Activated CD8-positive, alpha-beta memory T cell treated with anti-CD3 and anti-CD28 coated beads, Interleukin-2, amount 10 ng/mL, durations not matched to agents 7 days and 5 days (primary cell): Measurements from ENCODE around the gene CCDC102A. TPM values are rescaled to one million over a fixed set of nuclear protein-coding genes. Genes with fewer than 3 reads are reported as not detected.
"Not testable (repeated sequence)": the region's sequence is repeated elsewhere in the genome, so short reads cannot be mapped to it uniquely, and the experiment has no call there.

Source experiments
- ATAC-seq: fragments of 150-1000 bp; cut with Tn5 transposase; one replicate; pipeline ENCODE4 v1.10.0; 2021; ENCODE audit warnings: moderate library complexity
- CTCF ChIA-PET: fragments of 350-600 bp; sonication (Branson Sonifier 250); formaldehyde crosslinking; loops from one replicate; lab custom pipeline; 2021; ENCODE audit warnings: antibody characterized with exemption; lab: Charles Lee
- DNase-seq: peaks from one replicate; pipeline ENCODE4 v3.0.0-alpha.2; 2020
- H3K27ac Mint-ChIP-seq: one replicate; pipeline ENCODE4 v1.8.0; 2021; ENCODE audit warnings: mild to moderate bottlenecking, mixed read lengths
- H3K27me3 Mint-ChIP-seq: one replicate; pipeline ENCODE4 v1.8.0; 2021; ENCODE audit warnings: mixed read lengths
- H3K36me3 Mint-ChIP-seq: one replicate; pipeline ENCODE4 v1.8.0; 2021; ENCODE audit warnings: mild to moderate bottlenecking, mixed read lengths
- H3K4me1 Mint-ChIP-seq: one replicate; pipeline ENCODE4 v1.8.0; 2021; ENCODE audit warnings: mixed read lengths
- H3K4me3 Mint-ChIP-seq: one replicate; pipeline ENCODE4 v1.8.0; 2021; ENCODE audit warnings: mild to moderate bottlenecking, moderate library complexity, mixed read lengths
- H3K9me3 Mint-ChIP-seq: one replicate; pipeline ENCODE4 v1.8.0; 2022; ENCODE audit warnings: low read depth, mixed read lengths
- total RNA-seq, 2 experiments: library from RNA; stranded (reverse); gene quantifications; one replicate each; pipeline ENCODE4 v1.2.3, GENCODE V29; 2021

The CCDC102A gene
- total RNA-seq, 2 experiments from 2014 or later, result 19.7 to 20.2 TPM

DNA sequence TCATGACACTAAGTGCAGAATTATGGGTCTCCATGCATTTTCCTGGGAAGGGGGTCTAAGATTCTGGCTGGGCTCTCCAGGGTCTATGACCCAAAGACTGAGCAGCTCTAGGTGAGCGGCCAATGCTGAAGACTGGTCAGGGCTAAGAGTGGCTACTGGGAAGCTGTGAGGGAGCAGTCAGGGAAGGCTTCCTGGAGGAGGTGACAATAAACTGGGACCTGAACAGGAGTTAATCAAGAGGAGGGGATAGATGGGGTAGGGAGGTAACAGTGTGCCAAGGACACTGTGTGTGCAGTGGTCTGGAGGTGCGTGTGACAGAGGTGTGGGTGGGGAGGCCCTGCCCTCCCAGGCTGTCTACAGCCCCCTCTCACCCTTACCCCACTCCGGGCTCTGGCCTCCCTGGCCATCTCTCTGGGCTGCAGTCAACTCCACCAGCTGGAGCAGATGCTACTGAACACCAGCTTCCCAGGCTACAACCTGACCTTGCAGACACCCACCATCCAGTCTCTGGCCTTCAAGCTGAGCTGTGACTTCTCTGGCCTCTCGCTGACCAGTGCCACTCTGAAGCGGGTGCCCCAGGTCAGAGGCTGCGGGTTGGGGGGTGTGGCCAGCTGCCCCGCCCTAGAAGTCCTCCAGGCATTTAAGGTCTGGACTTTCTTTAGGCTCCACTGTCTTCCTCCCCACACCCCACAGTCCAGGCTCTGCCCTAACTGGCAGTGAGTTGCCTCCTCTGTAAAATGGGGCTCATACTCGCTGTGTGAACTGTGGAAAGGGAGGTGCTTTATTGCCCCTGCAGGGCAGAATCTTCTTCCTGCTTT lies 26.5 kb upstream of the CCDC102A start:
- no peak overlapping the region for H3K27ac Mint-ChIP-seq
- CTCF ChIA-PET, result interaction anchor here (0.7 to 1.0 kb wide), 3 partner anchors 13 to 87 kb away, joined by 3 to 4 read pairs (median 3); no protein-coding TSS in a partner anchor
- no peak for DNase-seq
- ATAC-seq, result no peak
- no peak overlapping the region for H3K4me3 Mint-ChIP-seq
- peaks cover 68% of the 10 kb centered on the region for H3K36me3 Mint-ChIP-seq
- peaks cover 8% of the 10 kb centered on the region for H3K4me1 Mint-ChIP-seq
- no peaks in the 10 kb centered on the region for H3K27me3 Mint-ChIP-seq
- peaks cover 14% of the 10 kb centered on the region for H3K9me3 Mint-ChIP-seq

DNA sequence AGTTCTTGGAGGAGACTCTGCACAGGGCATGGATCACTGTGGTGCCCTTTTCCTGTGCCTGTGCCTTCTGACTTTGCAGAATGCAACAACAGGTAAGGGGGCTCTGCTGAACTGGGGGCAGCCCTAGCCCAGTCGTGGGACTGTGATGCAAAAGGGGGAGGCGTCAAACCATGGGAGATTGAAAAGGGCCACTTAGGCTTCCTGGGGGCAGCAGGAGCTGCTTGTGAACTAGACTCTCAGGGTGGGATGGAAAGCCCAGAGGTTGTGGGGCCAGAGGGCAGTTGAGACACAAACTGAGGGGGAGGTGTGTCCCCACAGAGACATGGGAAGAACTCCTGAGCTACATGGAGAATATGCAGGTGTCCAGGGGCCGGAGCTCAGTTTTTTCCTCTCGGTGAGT lies 25.7 kb upstream of the CCDC102A start:
- no peaks in the 10 kb centered on the region for H3K27me3 Mint-ChIP-seq
- no peak overlapping the region for H3K27ac Mint-ChIP-seq
- peaks cover 67% of the 10 kb centered on the region for H3K36me3 Mint-ChIP-seq
- CTCF ChIA-PET, result interaction anchor here (0.7 kb wide), 1 partner anchor 86 kb away, joined by 3 read pairs; no protein-coding TSS in a partner anchor
- peaks cover 11% of the 10 kb centered on the region for H3K4me1 Mint-ChIP-seq
- no peak for ATAC-seq
- DNase-seq, result no peak
- H3K4me3 Mint-ChIP-seq, result no peak overlapping the region
- H3K9me3 Mint-ChIP-seq, result peaks cover 14% of the 10 kb centered on the region

GRCh38 chr16:57559072-57559790 lies 22.9 kb upstream of the CCDC102A start:
- H3K4me1 Mint-ChIP-seq, result peaks cover 23% of the 10 kb centered on the region
- no peak overlapping the region for H3K4me3 Mint-ChIP-seq
- no peaks in the 10 kb centered on the region for H3K27me3 Mint-ChIP-seq
- ATAC-seq, result no peak
- peaks cover 20% of the 10 kb centered on the region for H3K9me3 Mint-ChIP-seq
- no peak overlapping the region for H3K27ac Mint-ChIP-seq
- peaks cover 71% of the 10 kb centered on the region for H3K36me3 Mint-ChIP-seq
- no peak for DNase-seq
- CTCF ChIA-PET, result interaction anchor here (1.7 kb wide), 1 partner anchor 11 kb away, joined by 3 read pairs; no protein-coding TSS in a partner anchor

GRCh38 chr16:57556941-57557541 lies 20.7 kb upstream of the CCDC102A start:
- Mint-ChIP-seq H3K27ac (peak overlapping the region; percentile 5), H3K27me3 (no peaks in the 10 kb centered on the region), H3K4me1 (peaks cover 28% of the 10 kb centered on the region), H3K4me3 (no peak overlapping the region), H3K36me3 (peaks cover 85% of the 10 kb centered on the region), H3K9me3 (peaks cover 20% of the 10 kb centered on the region)
- ATAC-seq, result no peak
- CTCF ChIA-PET, result no interaction called here
- no peak for DNase-seq

DNA sequence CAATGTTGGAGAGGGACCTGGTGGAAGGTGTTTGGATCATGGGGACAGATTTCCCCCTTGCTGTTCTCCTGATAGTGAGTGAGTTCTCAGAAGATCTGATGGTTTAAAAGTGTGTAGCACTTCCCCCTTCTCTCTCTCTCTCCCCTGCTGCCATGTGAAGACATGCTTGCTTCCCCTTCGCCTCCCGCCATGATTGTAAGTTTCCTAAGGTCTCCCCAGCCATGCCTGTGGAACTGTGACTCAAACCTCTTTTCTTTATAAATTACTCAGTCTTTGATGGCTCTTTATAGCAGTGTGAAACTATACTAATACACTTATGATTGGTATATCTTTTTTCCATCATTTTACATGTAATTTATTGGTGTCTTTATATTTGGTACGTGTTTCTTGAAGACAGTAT lies 19.5 kb upstream of the CCDC102A start:
- no peak for DNase-seq
- peaks cover 84% of the 10 kb centered on the region for H3K36me3 Mint-ChIP-seq
- CTCF ChIA-PET, result interaction anchor here (1.2 kb wide), 1 partner anchor 9 kb away, joined by 3 read pairs; no protein-coding TSS in a partner anchor

DNA sequence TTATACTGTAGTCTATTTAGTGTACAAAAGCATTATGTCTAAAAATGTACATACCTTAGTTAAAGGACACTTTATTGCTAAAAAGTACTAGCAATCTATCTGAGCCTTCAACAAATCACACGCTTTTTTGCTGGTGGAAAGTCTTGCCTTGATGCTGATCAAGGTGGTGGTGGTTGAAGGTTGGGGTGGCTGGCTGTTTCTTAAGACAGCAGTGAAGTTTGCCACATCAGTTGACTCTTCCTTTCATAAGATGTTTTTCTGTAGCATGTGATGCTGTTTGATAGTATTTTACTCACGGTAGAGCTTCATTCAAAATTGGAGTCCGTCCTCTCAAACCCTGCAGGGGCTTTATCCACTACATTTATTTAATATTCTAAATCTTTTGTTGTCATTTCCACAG lies 14.7 kb upstream of the CCDC102A start:
- no peak for ATAC-seq
- no peak overlapping the region for H3K27ac Mint-ChIP-seq

More for the DNA sequence above, 19.5 kb upstream of the CCDC102A start:
- peaks cover 15% of the 10 kb centered on the region for H3K9me3 Mint-ChIP-seq
- H3K4me1 Mint-ChIP-seq, result peaks cover 34% of the 10 kb centered on the region
- no peak overlapping the region for H3K4me3 Mint-ChIP-seq
- no peak for ATAC-seq
- no peak overlapping the region for H3K27ac Mint-ChIP-seq
- no peaks in the 10 kb centered on the region for H3K27me3 Mint-ChIP-seq

GRCh38 chr16:57549730-57550129 lies 13.4 kb upstream of the CCDC102A start:
- CTCF ChIA-PET, result no interaction called here
- Mint-ChIP-seq H3K4me1 (peaks cover 52% of the 10 kb centered on the region), H3K4me3 (no peak overlapping the region), H3K9me3 (peaks cover 3% of the 10 kb centered on the region), H3K27ac (peak overlapping the region; percentile 50), H3K36me3 (peaks cover 66% of the 10 kb centered on the region), H3K27me3 (no peaks in the 10 kb centered on the region)
- ATAC-seq (no peak), DNase-seq (no peak)

More for the DNA sequence above, 14.7 kb upstream of the CCDC102A start:
- no peak overlapping the region for H3K4me3 Mint-ChIP-seq
- H3K27me3 Mint-ChIP-seq, result no peaks in the 10 kb centered on the region
- peaks cover 45% of the 10 kb centered on the region for H3K4me1 Mint-ChIP-seq
- CTCF ChIA-PET, result interaction anchor here (1.9 kb wide), 1 partner anchor 31 kb away, joined by 5 read pairs; no protein-coding TSS in a partner anchor
- peaks cover 7% of the 10 kb centered on the region for H3K9me3 Mint-ChIP-seq
- H3K36me3 Mint-ChIP-seq, result peaks cover 75% of the 10 kb centered on the region
- peak; percentile 11 for DNase-seq

DNA sequence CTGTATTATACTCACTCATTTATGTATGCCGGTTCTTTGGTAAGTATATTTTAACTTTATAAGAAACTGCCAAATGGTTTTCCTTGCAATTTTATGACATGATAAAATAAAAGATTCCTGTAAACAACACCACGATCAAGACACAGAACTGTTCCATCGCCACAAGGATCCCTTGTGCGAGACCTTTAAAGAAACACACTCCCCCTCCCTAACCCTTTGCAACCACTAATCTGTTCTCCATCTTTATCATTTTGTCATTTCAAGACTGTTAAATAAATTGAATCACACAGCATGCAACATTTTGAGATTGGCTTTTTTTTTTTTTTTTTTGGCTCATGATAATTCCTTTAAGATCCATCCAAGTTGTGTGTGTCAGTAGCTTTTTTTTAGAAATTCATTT lies 12.0 kb upstream of the CCDC102A start:
- DNase-seq (peak; percentile 34), ATAC-seq (no peak)
- Mint-ChIP-seq H3K36me3 (peaks cover 64% of the 10 kb centered on the region), H3K27ac (peak overlapping the region; percentile 1), H3K27me3 (no peaks in the 10 kb centered on the region), H3K9me3 (peaks cover 3% of the 10 kb centered on the region), H3K4me1 (peaks cover 63% of the 10 kb centered on the region), H3K4me3 (no peak overlapping the region)
- CTCF ChIA-PET, result interaction anchor here (0.7 to 1.3 kb wide), 2 partner anchors 12 to 32 kb away, joined by 3 to 6 read pairs; partner anchors contain the start of gene CCDC102A

GRCh38 chr16:57547524-57547923 lies 11.2 kb upstream of the CCDC102A start:
- not testable (repeated sequence) for H3K9me3 Mint-ChIP-seq, H3K4me3 Mint-ChIP-seq, ATAC-seq, H3K27ac Mint-ChIP-seq, H3K27me3 Mint-ChIP-seq
- CTCF ChIA-PET, result interaction anchor here (0.8 to 3.1 kb wide), 2 partner anchors 28 to 29 kb away, joined by 3 to 11 read pairs; no protein-coding TSS in a partner anchor
- peaks cover 56% of the 10 kb centered on the region for H3K36me3 Mint-ChIP-seq
- peak; percentile 4 for DNase-seq
- H3K4me1 Mint-ChIP-seq, result peaks cover 66% of the 10 kb centered on the region

GRCh38 chr16:57544124-57544653 lies 7.8 kb upstream of the CCDC102A start:
- no peaks in the 10 kb centered on the region for H3K27me3 Mint-ChIP-seq
- H3K4me3 Mint-ChIP-seq, result peak overlapping the region; percentile 75
- DNase-seq, result peak; percentile 48
- peaks cover 29% of the 10 kb centered on the region for H3K36me3 Mint-ChIP-seq
- peaks cover 79% of the 10 kb centered on the region for H3K4me1 Mint-ChIP-seq
- H3K9me3 Mint-ChIP-seq, result peaks cover under 1% of the 10 kb centered on the region
- CTCF ChIA-PET, result interaction anchor here (0.8 to 1.9 kb wide), 3 partner anchors 9 to 104 kb away, joined by 3 to 5 read pairs (median 3); no protein-coding TSS in a partner anchor
- ATAC-seq, result no peak
- H3K27ac Mint-ChIP-seq, result peak overlapping the region; percentile 87

GRCh38 chr16:57541754-57542435 lies 5.5 kb upstream of the CCDC102A start:
- Mint-ChIP-seq H3K4me1 (peaks cover 88% of the 10 kb centered on the region), H3K27ac (peak overlapping the region; percentile 87), H3K36me3 (peaks cover 17% of the 10 kb centered on the region), H3K27me3 (no peaks in the 10 kb centered on the region), H3K4me3 (peak overlapping the region; percentile 75), H3K9me3 (no peaks in the 10 kb centered on the region)
- CTCF ChIA-PET, result interaction anchor here (0.8 to 4.0 kb wide), 10 partner anchors 10 to 215 kb away, joined by 3 to 22 read pairs (median 4); partner anchors contain the start of gene POLR2C
- no peak for ATAC-seq
- no peak for DNase-seq
